WERI-Rb-1 (cell line): Measurements from ENCODE around the gene KCNIP3.

Source experiments
- DNase-seq: peaks from one replicate; pipeline ENCODE4 v3.0.0-alpha.2; 2020
- H3K27ac ChIP-seq: fragments of 250-450 bp; sonication (Bioruptor Pico); 2 replicates; pipeline ENCODE4 v1.5.1; 2020; ENCODE audit warnings: mild to moderate bottlenecking, moderate library complexity
- H3K27me3 ChIP-seq: fragments of 250-450 bp; sonication (Bioruptor Pico); 2 replicates; pipeline ENCODE4 v1.5.1; 2021; ENCODE audit warnings: mild to moderate bottlenecking, low read depth, moderate library complexity; ENCODE audit not compliant: insufficient read depth, severe bottlenecking
- H3K36me3 ChIP-seq: fragments of 250-450 bp; sonication (Bioruptor Pico); 2 replicates; pipeline ENCODE4 v1.5.1; 2020; ENCODE audit warnings: mild to moderate bottlenecking, moderate library complexity
- H3K4me3 ChIP-seq: 2 replicates; pipeline ENCODE4 v1.5.1; 2011; ENCODE audit warnings: low read depth, mild to moderate bottlenecking, control low read depth, low read length
- H3K9me3 ChIP-seq: fragments of 250-450 bp; sonication (Bioruptor Pico); 2 replicates; pipeline ENCODE4 v1.5.1; 2021; ENCODE audit warnings: mild to moderate bottlenecking, moderate library complexity; ENCODE audit not compliant: severe bottlenecking
- CTCF ChIP-seq: IDR thresholded peaks from 2 replicates; pipeline ENCODE4 v1.5.1; 2011; ENCODE audit warnings: low read depth, mild to moderate bottlenecking, control low read depth, inconsistent platforms, low read length

Gene KCNIP3

GRCh38 chr2:95331606-95332005 lies 34.5 kb downstream of the KCNIP3 start:
- Histone ChIP-seq H3K9me3 (no peaks in the 10 kb centered on the region), H3K36me3 (no peaks in the 10 kb centered on the region), H3K27me3 (no peaks in the 10 kb centered on the region), H3K27ac (no peak overlapping the region), H3K4me3 (no peak overlapping the region)
- DNase-seq: no peak
- TF ChIP-seq CTCF: no peak

- no peaks in the 10 kb centered on the region for H3K9me3 ChIP-seq
- no peaks in the 10 kb centered on the region for H3K36me3 ChIP-seq
- no peak overlapping the region for H3K4me3 ChIP-seq
- no peaks in the 10 kb centered on the region for H3K27me3 ChIP-seq
- DNase-seq: no peak
- TF ChIP-seq CTCF: no peak
- H3K27ac ChIP-seq: no peak overlapping the region
Observed at GRCh38 chr2:95332036-95332435, 34.9 kb downstream of the KCNIP3 start.

- Histone ChIP-seq H3K27me3 (no peaks in the 10 kb centered on the region), H3K36me3 (no peaks in the 10 kb centered on the region), H3K27ac (no peak overlapping the region), H3K9me3 (no peaks in the 10 kb centered on the region), H3K4me3 (no peak overlapping the region)
- DNase-seq: no peak
- no peak for TF ChIP-seq CTCF
Observed at GRCh38 chr2:95333056-95333455, 35.9 kb downstream of the KCNIP3 start.

DNA sequence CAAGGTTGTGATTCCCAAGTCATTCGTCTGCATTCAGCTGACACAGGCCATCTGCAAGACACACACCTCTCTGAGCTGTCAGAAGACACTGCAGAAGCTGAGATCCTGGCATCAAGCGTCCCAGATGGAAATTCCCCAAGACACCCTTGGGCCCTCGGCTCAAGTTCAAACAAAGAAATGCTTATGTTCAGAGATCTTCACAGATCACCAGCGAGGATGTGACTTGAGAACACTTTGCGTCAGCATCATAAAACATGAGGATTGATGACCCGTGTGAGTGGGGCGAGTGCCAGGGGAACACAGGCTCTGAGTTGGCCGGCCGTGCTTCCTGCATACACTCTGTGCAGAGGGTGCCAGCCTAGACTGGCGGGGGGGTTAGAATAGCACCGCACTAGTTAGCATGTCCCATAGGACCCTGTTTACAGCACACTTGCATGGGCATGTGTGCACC lies 36.8 kb downstream of the KCNIP3 start:
- H3K27ac ChIP-seq: no peak overlapping the region
- no peak for DNase-seq

GRCh38 chr2:95334916-95335641 lies 37.9 kb downstream of the KCNIP3 start:
- TF ChIP-seq CTCF: no peak
- Histone ChIP-seq H3K4me3 (no peak overlapping the region), H3K9me3 (no peaks in the 10 kb centered on the region), H3K27ac (no peak overlapping the region), H3K27me3 (no peaks in the 10 kb centered on the region), H3K36me3 (no peaks in the 10 kb centered on the region)
- DNase-seq: no peak

More for the DNA sequence above, 36.8 kb downstream of the KCNIP3 start:
- Histone ChIP-seq H3K27me3 (no peaks in the 10 kb centered on the region), H3K9me3 (no peaks in the 10 kb centered on the region), H3K4me3 (no peak overlapping the region), H3K36me3 (no peaks in the 10 kb centered on the region)
- no peak for TF ChIP-seq CTCF

- Histone ChIP-seq H3K36me3 (no peaks in the 10 kb centered on the region), H3K27ac (no peak overlapping the region), H3K27me3 (no peaks in the 10 kb centered on the region), H3K9me3 (no peaks in the 10 kb centered on the region), H3K4me3 (no peak overlapping the region)
- DNase-seq: no peak
- no peak for TF ChIP-seq CTCF
Observed at GRCh38 chr2:95336406-95336805, 39.3 kb downstream of the KCNIP3 start.
